ENCODE data around the gene FAR2.

GRCh38 chr12:29317556-29318363, 168.7 kb downstream of the FAR2 start:
- peak; percentile 78 for TF ChIP-seq RAD21 (IDR thresholded peaks at IDR 0.05; ENCODE audit: low read depth)
- TF ChIP-seq EP300 (IDR thresholded peaks at IDR 0.05; ENCODE audit: borderline replicate concordance), result no peak
- no peak for TF ChIP-seq CEBPB (IDR thresholded peaks at IDR 0.05)
- no peak for TF ChIP-seq REST (IDR thresholded peaks at IDR 0.05; ENCODE audit: low read depth)
- TF ChIP-seq, protein P1, sequence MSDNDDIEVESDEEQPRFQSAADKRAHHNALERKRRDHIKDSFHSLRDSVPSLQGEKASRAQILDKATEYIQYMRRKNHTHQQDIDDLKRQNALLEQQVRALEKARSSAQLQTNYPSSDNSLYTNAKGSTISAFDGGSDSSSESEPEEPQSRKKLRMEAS (IDR thresholded peaks at IDR 0.05), result no peak
- TF ChIP-seq USF1 (IDR thresholded peaks at IDR 0.05), result no peak
- no peak for TF ChIP-seq ZBTB7A (IDR thresholded peaks at IDR 0.05; ENCODE audit: low read depth)
- no peak for TF ChIP-seq TAF1 (IDR thresholded peaks at IDR 0.05; ENCODE audit: low read depth)
- no peak for TF ChIP-seq YY1 (IDR thresholded peaks at IDR 0.05; ENCODE audit: low read depth)
